Endodermal cell (in vitro differentiated cells): ENCODE results near the gene HNRNPA0. TPM values are rescaled to one million over a fixed set of nuclear protein-coding genes. Genes with fewer than 3 reads are reported as not detected.
A peak's percentile ranks its signal among the peaks of the same experiment; 100 is the strongest.

Source experiments
- DNase-seq: peaks from one replicate; pipeline ENCODE4 v3.0.0-alpha.2; 2017
- H3K27ac ChIP-seq: 2 replicates; pipeline ENCODE4 v1.5.1; 2013; ENCODE audit warnings: mild to moderate bottlenecking, low read depth, low read length, moderate library complexity
- H3K27me3 ChIP-seq: 2 replicates; pipeline ENCODE4 v1.6.1; 2013; ENCODE audit warnings: mild to moderate bottlenecking, low read length, moderate library complexity; ENCODE audit not compliant: insufficient read depth, control insufficient read depth, poor library complexity, severe bottlenecking
- H3K36me3 ChIP-seq: 2 replicates; pipeline ENCODE4 v1.7.0; 2013; ENCODE audit warnings: mild to moderate bottlenecking, low read length, moderate library complexity; ENCODE audit not compliant: control insufficient read depth, insufficient read depth
- H3K4me1 ChIP-seq: one replicate; pipeline ENCODE4 v1.7.0; 2013; ENCODE audit warnings: low read length; ENCODE audit not compliant: control insufficient read depth, insufficient read depth
- H3K4me3 ChIP-seq: 2 replicates; pipeline ENCODE4 v1.5.1; 2013; ENCODE audit warnings: mild to moderate bottlenecking, low read length, moderate library complexity
- H3K9ac ChIP-seq: 2 replicates; pipeline ENCODE4 v1.6.1; 2013; ENCODE audit warnings: mild to moderate bottlenecking, low read length, moderate library complexity; ENCODE audit not compliant: poor library complexity, severe bottlenecking; ENCODE audit errors: extremely low read depth
- H3K9me3 ChIP-seq: 2 replicates; pipeline ENCODE4 v1.6.1; 2013; ENCODE audit warnings: mild to moderate bottlenecking, low read length, moderate library complexity; ENCODE audit not compliant: control insufficient read depth
- H3K27ac Mint-ChIP-seq: 2 replicates; pipeline ENCODE4 v1.8.0; 2020; ENCODE audit warnings: mixed read lengths
- H3K27me3 Mint-ChIP-seq: 2 replicates; pipeline ENCODE4 v1.8.0; 2021; ENCODE audit warnings: mild to moderate bottlenecking, mixed read lengths; ENCODE audit not compliant: insufficient read depth
- H3K36me3 Mint-ChIP-seq: 2 replicates; pipeline ENCODE4 v1.8.0; 2020; ENCODE audit warnings: low read depth, mixed read lengths
- H3K4me1 Mint-ChIP-seq: 2 replicates; pipeline ENCODE4 v1.8.0; 2020; ENCODE audit warnings: mixed read lengths
- H3K4me3 Mint-ChIP-seq: 2 replicates; pipeline ENCODE4 v1.8.0; 2020; ENCODE audit warnings: mild to moderate bottlenecking, moderate library complexity, mixed read lengths
- H3K9me3 Mint-ChIP-seq: 2 replicates; pipeline ENCODE4 v1.8.0; 2020; ENCODE audit warnings: mild to moderate bottlenecking, mixed read lengths
- CTCF ChIP-seq: fragments of 200-600 bp; sonication (generic); conservative IDR thresholded peaks from 2 replicates; pipeline ENCODE4 v1.5.0; 2021; ENCODE audit warnings: antibody characterized with exemption, mild to moderate bottlenecking
- WGBS, 2 experiments: methylation state at CpG; one replicate each; pipeline versions ENCODE4 v1.1.5 to v1.1.7; 2013; ENCODE audit warnings: missing lambda C conversion rate in 2 of 2, mixed read lengths in 1 of 2; ENCODE audit not compliant: insufficient coverage in 1 of 2, insufficient read length in 1 of 2; 5-methylcytosine and 5-hydroxymethylcytosine counted together
- total RNA-seq, 2 donors: library from RNA; stranded (reverse); fragmentation: NEBNext Ultra II Directional in 1 of 2; extraction: Animal tissue kit (Norgen Biotek cat#: 25700) in 1 of 2; gene quantifications; 2 replicates in 1 of 2; 3 replicates in 1 of 2; pipeline ENCODE4 v1.2.1, GENCODE V29; 2021

HNRNPA0 gene
- total RNA-seq, 2 donors from 2014 or later, result 50.7 to 61.0 TPM

GRCh38 chr5:137751869-137752491 lies 2.2 kb downstream of the HNRNPA0 start:
- Histone ChIP-seq H3K4me1 (no peaks in the 10 kb centered on the region), H3K27me3 (no peaks in the 10 kb centered on the region), H3K9me3 (no peaks in the 10 kb centered on the region), H3K9ac (peak overlapping the region; percentile 99), H3K27ac (no peak overlapping the region), H3K4me3 (peak overlapping the region; percentile 99), H3K36me3 (peaks cover 31% of the 10 kb centered on the region)
- TF ChIP-seq CTCF, result peak; percentile 89
- Mint-ChIP-seq H3K9me3 (no peaks in the 10 kb centered on the region), H3K4me1 (peaks cover 13% of the 10 kb centered on the region), H3K27ac (peak overlapping the region; percentile 84), H3K4me3 (peak overlapping the region; percentile 96), H3K27me3 (peaks cover 2% of the 10 kb centered on the region), H3K36me3 (peaks cover 19% of the 10 kb centered on the region)
- DNase-seq, result no peak
- WGBS, 2 experiments, result 0 to 1% methylated on average over 3 to 5 of the region's 7 CpGs

GRCh38 chr5:137750436-137750835 lies 3.7 kb downstream of the HNRNPA0 start:
- peak overlapping the region; percentile 99 for H3K4me3 ChIP-seq
- H3K27ac Mint-ChIP-seq, result no peak overlapping the region

GRCh38 chr5:137747848-137748247 lies 6.3 kb downstream of the HNRNPA0 start:
- Histone ChIP-seq H3K36me3 (peaks cover 30% of the 10 kb centered on the region), H3K4me3 (no peak overlapping the region), H3K9ac (no peak overlapping the region), H3K9me3 (no peaks in the 10 kb centered on the region), H3K27me3 (no peaks in the 10 kb centered on the region), H3K4me1 (no peaks in the 10 kb centered on the region), H3K27ac (no peak overlapping the region)
- Mint-ChIP-seq H3K27ac (no peak overlapping the region), H3K4me3 (no peak overlapping the region), H3K27me3 (no peaks in the 10 kb centered on the region), H3K36me3 (peaks cover 15% of the 10 kb centered on the region), H3K9me3 (no peaks in the 10 kb centered on the region), H3K4me1 (peaks cover 13% of the 10 kb centered on the region)
- peak; percentile 46 for TF ChIP-seq CTCF
- DNase-seq, result no peak
- WGBS, 2 experiments, result 91% methylated on average over 2 of the region's 2 CpGs; no CpG with 5 or more reads in 1 of the 2 experiments

More at GRCh38 chr5:137750436-137750835, 3.7 kb downstream of the HNRNPA0 start:
- no peak for DNase-seq
- no peaks in the 10 kb centered on the region for H3K27me3 ChIP-seq
- H3K27ac ChIP-seq, result no peak overlapping the region
- peaks cover 31% of the 10 kb centered on the region for H3K36me3 ChIP-seq
- H3K4me1 ChIP-seq, result no peaks in the 10 kb centered on the region
- 90% methylated on average over 1 of the region's 1 CpG; no CpG with 5 or more reads in 1 of the 2 experiments for WGBS, 2 experiments
- peak overlapping the region; percentile 96 for H3K4me3 Mint-ChIP-seq
- no peaks in the 10 kb centered on the region for H3K9me3 ChIP-seq
- no peaks in the 10 kb centered on the region for H3K27me3 Mint-ChIP-seq
- H3K36me3 Mint-ChIP-seq, result peaks cover 19% of the 10 kb centered on the region
- H3K4me1 Mint-ChIP-seq, result peaks cover 13% of the 10 kb centered on the region
- H3K9me3 Mint-ChIP-seq, result no peaks in the 10 kb centered on the region
- peak overlapping the region; percentile 99 for H3K9ac ChIP-seq
- TF ChIP-seq CTCF, result no peak
